ENCODE data around the gene AP3M1.
A peak's percentile ranks its signal among the peaks of the same experiment; 100 is the strongest.
"Not testable (repeated sequence)": the region's sequence is repeated elsewhere in the genome, so short reads cannot be mapped to it uniquely, and the experiment has no call there.

Gene AP3M1

DNA sequence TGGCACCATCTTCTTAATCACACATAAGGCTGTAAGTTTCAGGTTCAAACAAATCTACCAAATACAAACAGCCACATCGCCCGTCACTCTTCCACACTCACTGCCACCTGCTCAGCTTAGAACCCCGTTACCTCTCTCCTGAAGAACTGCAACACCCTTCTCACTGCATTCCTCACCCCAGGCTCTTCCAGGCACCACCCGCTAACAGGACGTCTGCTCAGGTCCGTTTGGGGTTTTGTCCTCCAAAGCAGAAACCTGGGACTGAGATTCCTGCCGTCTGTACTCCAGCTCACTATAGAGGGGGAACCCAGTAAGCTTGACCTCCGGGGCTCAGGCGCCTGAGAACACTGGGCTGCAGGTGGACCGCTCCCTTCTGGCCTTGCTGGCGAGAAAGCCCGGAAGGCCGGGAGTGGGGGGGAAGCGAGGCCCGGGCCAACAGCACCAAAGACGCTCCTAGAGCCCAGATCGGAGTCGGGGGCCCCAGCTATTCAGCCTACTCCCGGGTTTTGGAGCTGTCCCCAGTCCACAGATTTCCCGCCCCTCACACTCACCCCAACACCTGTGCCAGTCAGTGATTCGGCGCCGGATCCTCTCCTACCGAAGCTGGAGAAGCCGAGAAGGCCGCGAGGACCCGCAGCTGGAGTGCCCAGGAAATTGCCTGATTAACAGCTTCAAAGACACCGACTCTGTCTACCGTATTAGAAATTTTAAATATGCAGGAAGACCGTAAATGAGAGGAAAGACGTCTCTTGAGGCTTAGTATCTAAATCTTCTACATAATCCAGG lies at the start of gene AP3M1:
TSS of gene AP3M1 (minus strand) at position 625 of the 786 bp plus-strand sequence. CDS start 12,449 bp downstream, outside the sequence.
- DNase-seq = peak; percentile 41

DNA sequence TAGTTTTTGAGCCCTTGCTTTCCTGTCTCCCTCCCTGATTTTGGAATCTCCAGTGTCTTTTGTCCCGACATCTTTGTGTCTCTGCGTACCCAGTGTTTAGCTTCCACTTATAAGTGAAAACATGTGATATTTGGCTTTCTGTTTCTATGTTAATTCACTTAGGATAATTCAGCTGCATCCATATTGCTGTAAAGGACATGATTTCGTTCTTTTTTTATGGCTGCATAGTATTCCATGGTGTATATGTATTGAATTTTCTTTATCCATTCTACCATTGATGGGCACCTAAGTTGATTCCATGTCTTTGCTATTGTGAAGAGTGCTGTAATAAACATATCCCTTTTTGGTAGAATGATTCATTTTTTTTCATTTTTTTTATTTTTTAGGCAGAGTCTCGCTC lies 48.7 kb upstream of the AP3M1 start:
- no peak for DNase-seq

DNA sequence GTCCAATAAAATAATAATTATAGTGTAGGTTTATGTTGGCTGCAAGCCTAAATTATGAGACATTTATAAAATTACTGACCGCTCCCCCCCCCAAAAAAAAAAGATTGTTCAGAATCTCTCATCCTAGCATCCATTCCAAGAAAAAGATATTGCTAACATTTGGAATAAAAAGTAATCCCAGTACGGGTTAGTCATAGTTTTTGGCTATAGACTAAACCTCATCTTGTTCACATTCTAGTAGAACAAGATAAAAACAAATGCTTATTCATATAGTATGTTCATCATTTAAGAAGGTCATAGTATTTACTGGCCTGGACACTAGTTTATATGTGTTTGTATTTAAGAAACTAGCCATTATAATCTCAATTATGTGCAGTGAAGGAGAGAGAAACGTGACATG lies 44.4 kb upstream of the AP3M1 start:
- no peak for DNase-seq

GRCh38 chr10:74194545-74194944 lies 43.9 kb upstream of the AP3M1 start:
- no peak for DNase-seq

DNA sequence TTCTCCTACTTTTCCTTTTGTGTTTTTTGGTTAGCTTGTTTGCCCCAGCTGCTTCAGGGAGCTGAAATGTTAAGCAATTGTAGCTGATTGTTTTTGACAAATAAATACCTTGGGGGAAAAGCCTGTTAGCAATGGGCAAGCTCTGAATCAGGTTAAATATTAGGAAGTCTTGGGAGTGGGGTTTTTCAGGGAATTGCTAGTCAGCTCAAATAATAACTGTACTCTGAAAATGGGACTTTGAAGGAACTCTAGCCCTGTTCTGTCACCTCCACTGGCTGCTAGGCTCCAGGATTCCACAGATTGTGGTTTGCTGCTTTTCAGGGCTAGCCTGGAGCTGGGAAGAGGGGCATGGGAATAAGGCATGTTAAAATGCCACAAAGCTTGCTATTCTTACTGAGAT lies 39.9 kb upstream of the AP3M1 start:
- no peak for DNase-seq

DNA sequence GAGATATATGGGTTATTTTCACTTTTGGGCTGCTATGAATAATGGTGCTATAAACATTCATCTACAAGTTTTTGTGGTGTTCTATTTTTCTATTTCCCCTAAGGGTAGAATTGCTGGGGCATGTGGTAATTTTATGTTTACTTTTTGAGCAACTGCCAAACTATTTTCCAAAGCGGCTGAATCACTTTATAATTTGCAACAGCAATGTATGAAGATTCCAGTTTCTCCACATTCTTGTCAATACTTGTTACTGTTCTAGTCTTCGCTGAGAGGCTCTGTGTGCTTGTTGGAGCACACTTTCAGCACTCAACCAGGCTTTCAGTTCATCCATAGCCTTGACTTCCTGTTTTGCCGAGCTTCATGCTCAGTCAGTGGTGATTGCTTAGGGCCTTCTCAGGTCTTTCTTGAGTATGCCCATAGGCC lies 39.4 kb upstream of the AP3M1 start:
- DNase-seq = no peak

DNA sequence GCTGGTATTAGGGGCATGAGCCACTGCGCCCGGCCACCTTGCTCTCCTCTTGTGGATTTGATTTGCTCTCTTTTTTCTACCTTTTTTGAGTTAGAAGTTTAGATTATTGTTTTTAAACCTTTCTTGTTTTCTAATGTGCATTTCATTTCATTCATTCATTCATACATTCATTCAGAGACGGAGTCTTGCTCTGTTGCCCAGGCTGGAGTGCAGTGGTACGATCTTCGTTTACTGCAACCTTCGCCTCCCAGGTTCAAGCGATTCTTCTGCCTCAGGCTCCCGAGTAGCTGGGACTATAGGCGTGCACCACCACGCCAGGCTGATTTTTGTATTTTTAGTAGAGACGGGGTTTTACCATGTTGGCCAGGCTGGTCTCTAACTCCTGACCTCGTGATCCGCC lies 38.0 kb upstream of the AP3M1 start:
- DNase-seq = not testable (repeated sequence)

DNA sequence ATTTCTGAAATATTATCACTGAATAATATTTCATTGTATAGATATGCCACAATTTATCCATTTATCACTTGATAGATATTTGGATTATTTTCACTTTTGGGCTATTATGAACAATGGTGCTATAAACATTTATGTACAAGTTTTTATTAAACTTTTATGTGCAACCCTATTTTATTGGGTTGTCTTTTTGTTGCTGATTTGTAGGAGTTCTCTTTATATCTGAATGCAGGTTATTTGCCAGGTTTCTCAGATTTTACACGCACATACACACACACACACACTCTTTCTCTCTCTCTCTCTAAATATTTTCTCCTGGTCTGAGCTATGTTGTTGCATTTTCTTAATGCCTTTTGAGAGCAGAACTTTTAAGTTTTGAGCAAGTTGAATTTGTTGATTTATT lies 36.6 kb upstream of the AP3M1 start:
- no peak for DNase-seq

GRCh38 chr10:74186678-74187077 lies 36.0 kb upstream of the AP3M1 start:
- DNase-seq = no peak

DNA sequence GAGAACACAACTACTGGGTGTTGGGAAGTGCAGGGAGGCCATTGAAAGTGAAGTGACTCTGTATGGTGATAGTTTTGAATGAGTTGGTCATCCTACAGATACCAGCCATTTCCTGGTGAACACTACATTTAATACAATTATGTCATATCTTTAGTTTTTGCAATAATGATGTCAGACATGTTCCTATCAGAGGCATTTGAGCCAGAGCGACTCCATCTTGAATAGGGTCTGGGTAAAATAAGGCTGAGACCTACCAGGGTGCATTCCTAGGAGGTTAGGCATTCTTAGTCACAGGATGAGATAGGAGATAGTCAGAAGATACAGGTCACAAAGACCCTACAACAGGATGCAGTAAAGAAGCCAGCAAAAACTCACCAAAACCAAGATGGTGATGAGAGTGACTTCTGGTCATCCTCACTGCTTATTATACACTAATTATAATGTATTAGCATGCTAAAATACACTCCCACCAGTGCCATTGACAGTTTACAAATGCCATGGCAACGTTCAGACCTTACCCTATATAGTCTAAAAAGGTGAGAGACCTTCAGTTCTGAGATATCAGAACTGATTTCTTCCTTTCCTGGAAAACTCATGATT lies 28.6 kb upstream of the AP3M1 start:
- no peak for DNase-seq

GRCh38 chr10:74178042-74178791 lies 27.6 kb upstream of the AP3M1 start:
- no peak for DNase-seq

DNA sequence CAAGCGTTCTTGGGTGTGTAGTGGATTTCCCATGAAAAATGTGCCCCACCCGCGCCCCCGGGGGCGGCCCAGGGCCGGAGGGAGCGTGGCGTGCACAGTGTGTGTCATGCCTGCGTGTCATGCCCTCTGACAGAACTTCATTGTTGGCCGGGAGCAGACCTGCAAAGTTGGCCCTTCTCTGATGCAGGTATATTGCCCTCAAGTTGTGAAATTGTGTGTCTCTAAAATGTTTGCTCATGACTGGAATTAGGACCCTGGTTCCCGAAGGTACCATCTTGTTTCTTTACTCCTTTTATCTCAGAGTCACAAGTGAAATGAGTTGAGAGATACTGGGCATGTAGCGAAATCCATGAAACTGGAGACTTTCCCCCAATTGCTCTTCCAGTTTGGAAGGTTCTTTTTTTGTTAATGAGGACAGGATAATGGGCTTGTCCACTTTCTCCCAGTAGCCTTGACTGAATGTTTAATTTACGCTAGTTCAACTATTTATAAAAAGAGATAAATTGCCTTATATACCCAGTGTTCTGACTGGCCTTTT lies 26.6 kb upstream of the AP3M1 start:
- no peak for DNase-seq

GRCh38 chr10:74176380-74177139 lies 25.9 kb upstream of the AP3M1 start:
- peak; percentile 62 for DNase-seq

DNA sequence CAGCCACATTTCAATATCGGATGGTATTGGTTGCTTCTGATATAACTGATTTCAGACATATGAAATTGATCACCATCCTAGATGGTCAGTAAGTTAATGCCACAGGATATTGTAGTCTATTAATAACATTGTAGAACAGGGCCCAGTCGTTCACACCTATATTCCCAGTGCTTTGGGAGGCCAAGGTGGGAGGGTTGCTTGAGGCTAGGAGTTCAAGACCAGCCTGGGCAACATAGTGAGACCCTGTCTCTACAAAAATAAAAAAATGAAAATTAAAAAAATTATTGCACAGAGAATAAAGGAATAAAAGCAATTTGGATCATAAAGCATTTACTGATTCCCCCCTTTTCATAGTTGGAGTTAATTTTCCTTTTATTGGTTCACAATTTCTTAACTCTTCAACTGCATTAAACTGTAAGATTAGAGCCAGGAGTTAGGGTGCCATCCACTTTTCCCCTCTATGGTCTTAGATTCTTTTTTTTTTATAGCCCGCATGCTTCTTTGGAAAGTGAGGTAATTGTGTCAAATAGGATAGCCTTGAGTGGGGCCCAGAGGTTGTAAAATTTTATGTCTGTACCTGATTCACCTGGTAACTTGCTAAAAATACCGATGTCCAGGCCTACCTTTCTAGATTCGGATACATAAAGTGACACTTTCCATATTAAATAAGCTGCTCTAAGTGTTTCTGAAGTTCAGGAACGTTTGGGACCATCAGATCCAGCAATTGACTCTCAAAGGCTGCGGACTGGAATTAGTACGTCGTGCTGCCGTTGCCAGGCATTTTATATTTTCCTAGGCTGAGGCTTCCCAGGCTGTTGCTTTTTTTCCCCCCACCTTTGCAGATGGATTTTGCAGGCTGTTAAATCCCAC lies 25.1 kb upstream of the AP3M1 start:
- DNase-seq = no peak

DNA sequence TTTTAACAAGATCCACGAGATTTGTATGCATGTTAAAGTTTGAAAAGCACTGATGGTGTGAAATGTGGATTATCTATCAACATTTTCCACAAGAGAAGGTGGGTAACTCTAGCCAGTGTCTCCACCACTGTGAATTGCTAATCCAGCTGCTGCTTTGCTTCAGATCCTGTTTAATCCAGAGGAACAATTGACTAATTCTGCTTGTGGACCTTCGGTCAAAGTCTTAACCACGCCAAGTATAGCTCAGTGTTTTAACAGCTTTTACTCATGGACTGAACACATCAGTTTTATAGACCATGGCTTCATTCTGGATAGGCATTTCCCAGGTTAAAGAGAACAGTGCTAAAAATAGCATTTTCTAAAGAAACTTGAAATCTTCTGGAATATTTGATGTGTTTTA lies 23.9 kb upstream of the AP3M1 start:
- no peak for DNase-seq

DNA sequence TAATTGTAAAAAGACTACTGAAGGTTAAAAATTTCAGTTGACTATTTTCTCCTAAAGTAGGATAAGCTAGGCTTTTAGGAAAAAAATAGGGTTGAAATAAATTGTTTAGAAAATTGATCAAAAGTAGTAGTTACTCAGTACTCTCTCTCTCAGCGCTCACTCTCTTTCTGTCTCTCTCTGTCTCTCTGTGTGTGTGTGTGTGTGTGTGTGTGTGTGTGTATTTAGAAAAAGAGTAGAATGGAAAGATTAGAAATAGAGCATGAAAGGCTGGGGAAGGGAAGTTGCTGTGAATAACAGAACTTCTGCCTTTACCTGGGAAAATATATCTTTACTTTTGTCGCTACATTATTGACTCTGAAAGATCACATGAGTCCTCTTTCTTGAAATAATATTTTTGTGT lies 21.0 kb upstream of the AP3M1 start:
- DNase-seq = no peak

DNA sequence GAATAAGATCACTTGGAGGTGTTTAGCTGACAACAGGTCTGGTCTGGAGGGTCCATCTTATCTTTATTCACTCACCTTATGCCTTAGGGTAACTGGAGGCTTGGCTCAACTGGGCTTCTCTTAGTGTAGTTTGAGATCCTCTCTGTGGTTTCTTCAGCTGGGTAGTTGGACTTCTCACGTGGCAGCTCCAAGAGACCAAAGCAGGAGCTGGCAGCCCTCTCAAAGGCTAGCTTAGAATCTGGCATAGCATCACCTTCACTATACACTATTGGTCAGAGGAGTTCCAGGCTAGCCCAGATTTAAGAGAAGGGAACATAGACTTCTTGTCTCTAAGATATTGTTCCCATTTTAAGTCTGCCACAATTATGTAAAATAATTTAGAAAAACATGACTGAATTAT lies 16.8 kb upstream of the AP3M1 start:
- no peak for DNase-seq

GRCh38 chr10:74165530-74165901 lies 14.9 kb upstream of the AP3M1 start:
- DNase-seq = no peak

- DNase-seq = no peak
Observed at GRCh38 chr10:74164716-74165529, 14.3 kb upstream of the AP3M1 start.

GRCh38 chr10:74163319-74164068 lies 12.9 kb upstream of the AP3M1 start:
- no peak for DNase-seq
